Stimulated activated CD4-positive, alpha-beta T cell treated with anti-CD3 and anti-CD28 coated beads, Interleukin-2, amount 100 ng/mL, for 24 hours (primary cell): Measurements from ENCODE around the gene SEPTIN2.
"Not testable (repeated sequence)": the region's sequence is repeated elsewhere in the genome, so short reads cannot be mapped to it uniquely, and the experiment has no call there.

Experiments used
- DNase-seq, 2 donors: peaks; one replicate each; pipeline ENCODE4 v3.0.0-alpha.2; 2020

The SEPTIN2 gene

GRCh38 chr2:241314226-241315092 is 1.3 kb upstream of the SEPTIN2 start:
- no peak for DNase-seq

GRCh38 chr2:241315093-241315878 is 439 bp upstream of the SEPTIN2 start, which contains the start of gene HDLBP:
TSS of gene HDLBP (minus strand) at chr2:241315672. CDS start at chr2:241266869, 48,803 bp downstream.
- peak; percentile 100 for DNase-seq

- no peak for DNase-seq
Observed at GRCh38 chr2:241316825-241317224, 1.1 kb downstream of the SEPTIN2 start.

DNA sequence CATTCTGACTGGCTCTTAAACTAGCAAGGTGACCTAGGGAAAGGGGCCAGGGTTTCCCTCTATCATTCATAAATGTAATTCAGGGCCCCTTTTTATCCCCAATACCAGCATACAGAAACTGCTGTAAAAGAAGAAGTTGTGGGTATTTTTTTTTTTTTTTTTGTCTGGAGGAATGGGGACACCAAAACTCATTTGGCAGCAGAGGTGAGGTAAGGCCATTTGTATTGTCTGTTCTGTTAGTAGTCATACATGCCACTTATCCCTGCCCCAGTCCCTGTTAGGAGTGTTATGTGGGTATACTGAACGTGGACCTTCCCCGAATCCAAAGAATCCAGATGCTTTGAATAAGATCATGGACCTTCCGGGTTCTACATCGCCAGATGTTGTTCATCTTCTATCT is 1.7 kb downstream of the SEPTIN2 start:
- no peak for DNase-seq

DNA sequence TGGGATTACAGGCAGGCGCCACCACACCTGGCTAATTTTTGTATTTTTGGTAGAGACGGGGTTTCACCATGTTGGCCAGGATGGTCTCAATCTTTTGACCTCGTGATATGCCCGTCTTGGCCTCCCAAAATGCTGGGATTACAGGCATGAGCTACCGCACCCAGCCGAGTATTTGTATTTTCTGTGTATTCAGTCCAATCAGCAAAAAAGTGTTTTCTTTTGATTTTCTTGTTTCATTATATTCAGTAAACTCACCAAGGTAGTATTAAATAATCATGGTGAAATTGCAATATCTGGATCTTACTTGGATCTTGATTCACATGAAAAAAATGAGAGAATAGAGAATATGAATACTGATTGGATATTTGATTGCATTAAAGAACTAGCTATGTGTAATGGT is 3.1 kb downstream of the SEPTIN2 start:
- DNase-seq: not testable (repeated sequence)

DNA sequence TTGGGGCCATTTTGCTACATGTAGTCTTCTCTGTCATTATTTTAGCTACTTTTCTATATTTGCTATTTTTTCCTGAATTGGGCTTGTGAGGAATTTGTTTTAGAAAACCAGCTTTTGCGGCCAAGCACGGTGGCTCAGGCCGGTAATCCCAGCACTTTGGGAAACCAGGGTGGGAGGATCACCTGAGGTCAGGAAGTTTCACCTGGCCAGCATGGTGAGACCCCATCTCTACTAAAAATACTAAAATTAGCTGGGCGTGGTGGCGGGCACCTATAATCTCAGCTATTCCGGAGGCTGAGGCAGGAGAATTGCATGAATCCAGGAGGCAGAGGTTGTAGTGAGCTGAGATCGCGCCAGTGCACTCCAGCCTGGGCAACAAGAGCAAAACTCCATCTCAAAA is 4.7 kb downstream of the SEPTIN2 start:
- no peak for DNase-seq

DNA sequence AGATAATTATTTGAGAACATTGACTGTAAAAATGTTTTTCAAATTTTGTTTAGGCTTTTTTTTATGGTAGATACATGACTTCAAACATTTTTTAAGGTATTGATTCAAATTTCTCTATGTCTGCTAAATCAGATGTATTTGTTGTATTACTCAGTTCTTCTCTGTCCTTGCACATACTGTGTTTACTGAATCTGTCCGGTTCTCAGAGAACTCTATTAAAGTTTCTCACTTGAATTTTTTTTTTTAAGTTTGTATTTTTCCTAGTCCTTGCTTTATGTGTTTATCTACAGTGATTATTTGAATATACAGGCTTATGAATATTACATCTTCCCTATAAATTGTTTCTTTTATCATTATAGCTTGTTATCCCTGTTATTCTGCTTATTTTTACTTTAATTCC is 5.3 kb downstream of the SEPTIN2 start:
- DNase-seq: no peak

- no peak for DNase-seq
Observed at GRCh38 chr2:241321886-241322285, 6.2 kb downstream of the SEPTIN2 start.

DNA sequence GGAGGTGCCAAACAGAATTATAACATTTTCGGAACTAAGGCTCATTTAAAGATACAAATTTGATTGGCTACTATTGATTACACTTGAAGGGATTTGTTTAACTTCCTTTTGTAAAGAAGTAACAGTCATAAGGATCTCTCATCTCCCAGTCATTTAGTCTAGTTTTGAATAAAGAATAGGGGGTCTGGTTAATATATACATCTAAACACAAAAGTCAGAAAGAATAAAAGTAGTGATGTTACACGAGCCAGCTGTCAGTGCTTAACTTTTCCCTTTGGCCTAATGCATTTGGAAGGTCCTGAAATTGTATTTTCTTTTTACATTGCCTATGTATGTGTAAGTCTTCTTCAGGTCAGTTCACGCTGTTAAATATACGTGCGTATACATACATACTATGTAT is 8.1 kb downstream of the SEPTIN2 start:
- no peak for DNase-seq

DNA sequence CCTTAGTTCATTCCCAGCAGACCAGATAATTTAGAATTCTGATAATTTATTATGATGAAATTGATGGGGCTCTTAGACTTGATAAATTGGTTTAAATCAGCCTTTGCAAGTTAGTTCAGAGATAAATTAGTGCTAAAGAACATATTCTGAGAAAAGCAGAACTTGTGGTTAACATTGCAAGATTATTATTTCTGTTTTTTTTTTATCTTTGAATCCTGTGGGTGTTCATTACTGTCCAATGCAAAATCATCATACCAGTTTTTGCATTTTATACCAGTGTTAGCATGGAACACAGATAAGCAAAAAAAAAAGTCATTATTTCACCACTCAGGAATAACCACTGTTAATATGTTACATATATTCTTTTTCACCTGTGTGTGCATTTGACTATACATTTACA is 9.1 kb downstream of the SEPTIN2 start:
- DNase-seq: no peak

- no peak for DNase-seq
Observed at GRCh38 chr2:241325257-241325656, 9.5 kb downstream of the SEPTIN2 start.

DNA sequence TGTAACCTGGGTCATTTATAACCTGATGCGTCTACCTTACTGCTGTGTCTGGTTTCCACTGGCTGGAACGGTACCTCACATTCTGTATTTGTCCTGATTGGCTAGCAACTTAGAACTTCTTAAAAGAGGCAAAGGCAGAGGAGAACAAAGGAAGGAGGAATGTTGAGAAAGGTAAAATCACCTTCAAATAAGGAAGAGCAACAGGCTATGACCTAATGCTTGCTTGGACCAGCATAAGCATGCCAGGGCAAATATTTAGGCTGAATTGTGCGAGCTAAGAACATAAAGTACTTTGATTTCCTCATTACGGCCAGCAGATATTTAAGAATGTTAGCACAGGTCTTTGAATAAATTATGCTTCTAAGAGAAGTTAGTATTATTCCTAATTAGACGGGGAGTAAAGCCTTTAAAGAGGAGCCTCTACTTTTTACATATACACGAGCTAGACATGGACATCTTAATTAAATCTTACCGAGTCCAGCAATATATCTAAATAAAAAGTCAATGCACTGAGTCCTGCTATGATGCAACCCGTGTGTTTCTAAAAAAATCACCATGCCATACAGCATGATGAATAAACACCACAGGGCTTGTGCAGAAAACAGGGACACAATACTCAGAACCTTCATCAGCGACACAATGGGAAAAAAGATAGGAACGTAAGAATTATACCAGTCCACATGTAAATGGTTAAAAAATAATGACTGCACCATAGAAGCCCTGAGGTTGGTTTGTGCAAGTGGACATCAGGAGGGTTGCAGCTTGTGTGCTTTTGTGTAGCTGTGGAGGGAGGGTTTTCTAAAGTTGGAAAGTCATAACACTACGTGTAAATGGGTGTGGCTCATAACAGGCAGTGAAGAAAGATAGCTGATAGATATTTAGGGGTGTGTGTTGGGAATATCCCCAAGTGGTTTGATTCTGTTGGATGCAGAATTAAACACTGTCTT is 14.2 kb downstream of the SEPTIN2 start:
- no peak for DNase-seq

GRCh38 chr2:241330616-241330981 is 14.9 kb downstream of the SEPTIN2 start:
- DNase-seq: no peak

- no peak for DNase-seq
Observed at GRCh38 chr2:241334813-241335212, 19.1 kb downstream of the SEPTIN2 start.

DNA sequence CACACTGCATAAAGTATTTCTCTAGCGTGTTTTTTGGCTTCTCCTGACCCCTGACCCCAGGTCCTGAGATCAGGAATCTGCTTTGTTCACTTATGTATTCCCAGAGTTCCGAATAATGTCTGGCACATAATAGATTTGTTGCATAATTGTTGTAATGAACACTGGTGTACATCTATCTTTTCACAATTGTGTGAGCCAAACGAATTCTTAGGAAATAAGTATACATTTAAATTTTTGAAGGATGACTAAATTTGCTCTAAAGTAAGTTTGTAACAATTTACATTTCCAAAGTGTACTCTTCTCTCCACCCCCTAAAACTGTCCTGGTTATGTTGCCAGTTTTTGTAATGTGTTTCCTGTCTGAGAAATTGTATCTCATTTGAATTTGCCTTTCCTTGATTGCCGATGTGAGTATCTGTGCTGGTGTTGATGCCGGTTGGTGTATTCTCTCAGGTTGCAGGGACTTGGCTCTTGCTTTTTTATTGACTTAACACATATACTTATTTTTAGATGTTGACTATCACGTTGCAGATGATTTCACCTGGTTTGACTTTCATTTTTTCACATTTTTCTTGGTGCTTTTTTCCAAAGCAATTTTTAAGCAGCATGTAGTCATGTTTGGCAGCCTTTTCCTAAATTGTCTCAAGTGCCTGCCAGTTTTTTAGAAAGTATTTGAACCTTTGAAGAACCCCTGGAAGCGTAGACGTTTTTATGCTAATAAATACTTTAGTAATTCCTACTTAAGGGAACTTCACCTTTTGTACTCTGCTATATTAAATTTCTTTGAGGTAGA is 24.3 kb downstream of the SEPTIN2 start:
- DNase-seq: no peak

- no peak for DNase-seq
Observed at GRCh38 chr2:241340631-241341163, 25.0 kb downstream of the SEPTIN2 start.

DNA sequence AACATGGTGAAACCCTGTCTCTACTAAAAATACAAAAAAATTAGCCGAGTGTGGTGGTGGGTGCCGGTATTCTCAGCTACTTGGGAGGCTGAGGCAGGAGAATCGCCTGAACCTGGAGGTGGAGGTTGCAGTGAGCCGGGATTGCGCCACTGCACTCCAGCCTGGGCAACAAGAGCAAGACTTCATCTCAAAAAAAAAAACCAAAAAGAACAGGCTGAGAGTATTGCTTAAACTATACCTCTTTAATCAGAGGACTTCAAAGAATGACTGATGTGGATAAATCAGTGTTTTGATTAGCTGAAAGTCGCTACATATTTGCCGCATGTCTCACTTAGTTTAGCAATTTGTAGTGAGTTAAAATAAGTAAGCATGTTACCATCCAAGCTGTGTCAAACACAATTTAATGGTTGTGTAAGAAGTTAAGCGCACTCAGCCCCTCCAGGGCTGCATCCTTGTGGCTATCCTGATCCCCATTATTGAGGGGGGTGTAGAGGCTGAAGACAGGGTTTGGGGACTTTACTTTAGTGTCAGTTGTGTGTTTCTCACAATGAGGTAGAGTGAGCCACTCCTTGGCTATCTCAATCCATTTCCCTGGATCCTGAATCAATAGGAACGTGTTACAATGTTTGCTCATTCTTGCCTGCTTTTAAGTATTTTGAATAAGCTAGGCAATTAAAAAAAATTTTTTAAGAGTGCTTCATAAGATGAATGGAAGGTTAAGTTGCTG is 29.4 kb downstream of the SEPTIN2 start:
- DNase-seq: no peak

DNA sequence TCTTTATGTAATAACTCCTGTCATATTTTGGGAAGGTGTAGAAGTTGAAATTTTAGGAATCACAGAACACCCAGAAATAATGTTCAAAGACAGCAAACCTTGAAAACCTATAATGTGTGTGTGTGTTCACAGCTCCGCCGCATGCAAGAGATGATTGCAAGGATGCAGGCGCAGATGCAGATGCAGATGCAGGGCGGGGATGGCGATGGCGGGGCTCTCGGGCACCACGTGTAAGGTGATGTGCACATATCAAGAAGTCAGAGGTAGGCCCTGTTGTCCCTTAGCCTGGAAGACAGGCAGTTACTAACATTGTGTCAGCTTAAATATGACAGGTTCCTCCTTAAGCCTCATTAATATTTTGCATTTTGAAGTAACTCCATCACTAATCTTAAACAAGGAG is 34.2 kb downstream of the SEPTIN2 start:
- DNase-seq: no peak

DNA sequence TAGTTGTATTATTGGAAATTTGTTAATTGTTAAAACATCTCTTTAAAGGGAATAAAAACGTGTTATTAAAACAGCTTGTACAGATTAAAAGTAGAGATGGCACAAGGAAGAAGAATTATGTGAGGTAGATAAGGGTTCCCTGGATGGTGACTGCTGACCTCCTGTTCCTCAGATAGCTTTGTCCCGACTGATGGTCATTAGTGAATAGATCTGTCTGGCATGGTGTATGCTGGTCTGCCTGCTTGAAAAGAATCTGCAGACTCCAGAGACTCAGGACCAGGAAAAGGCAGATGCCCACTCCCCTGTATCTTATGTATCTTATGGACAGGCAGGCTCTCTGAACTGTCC is 34.8 kb downstream of the SEPTIN2 start:
- no peak for DNase-seq

DNA sequence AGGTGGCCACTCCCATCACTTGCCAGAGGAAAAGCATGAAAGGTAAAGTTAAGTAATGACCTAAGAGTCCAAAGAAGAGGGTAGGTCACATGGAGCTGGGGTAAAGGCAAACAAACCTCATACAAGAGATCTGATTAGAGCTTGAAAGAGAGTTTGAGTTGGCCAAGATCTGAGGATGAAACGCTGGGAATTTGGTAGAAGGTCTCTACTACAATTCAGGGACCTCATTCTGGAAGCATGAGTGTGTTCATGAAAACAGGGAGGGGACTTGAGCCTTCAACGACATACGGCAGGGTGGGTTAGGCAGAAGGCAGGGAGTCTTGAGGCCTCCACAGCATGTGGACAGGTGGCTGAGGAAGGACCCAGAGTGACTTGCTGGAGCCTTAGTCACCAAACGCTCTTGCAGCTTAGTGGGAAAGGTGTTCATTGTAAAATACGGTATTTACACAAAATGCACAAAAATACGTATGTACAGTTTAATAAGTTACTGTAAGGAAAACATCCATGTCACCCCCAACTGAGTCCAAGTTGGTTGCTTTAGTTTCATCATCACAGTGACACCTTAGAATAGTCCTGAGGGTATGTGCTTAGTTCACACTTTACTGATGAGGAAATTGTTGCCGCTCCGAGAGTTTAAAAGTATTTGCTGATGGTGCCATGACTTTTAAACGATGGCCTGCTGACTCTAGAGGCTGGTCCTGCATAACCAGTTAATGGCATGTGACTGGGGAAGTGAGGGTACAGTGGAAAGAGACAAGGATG is 35.3 kb downstream of the SEPTIN2 start:
- no peak for DNase-seq
